ENCODE results near the gene KRT14.
A peak's percentile ranks its signal among the peaks of the same experiment; 100 is the strongest.
"Not testable (repeated sequence)": the region's sequence is repeated elsewhere in the genome, so short reads cannot be mapped to it uniquely, and the experiment has no call there.

Gene KRT14

DNA sequence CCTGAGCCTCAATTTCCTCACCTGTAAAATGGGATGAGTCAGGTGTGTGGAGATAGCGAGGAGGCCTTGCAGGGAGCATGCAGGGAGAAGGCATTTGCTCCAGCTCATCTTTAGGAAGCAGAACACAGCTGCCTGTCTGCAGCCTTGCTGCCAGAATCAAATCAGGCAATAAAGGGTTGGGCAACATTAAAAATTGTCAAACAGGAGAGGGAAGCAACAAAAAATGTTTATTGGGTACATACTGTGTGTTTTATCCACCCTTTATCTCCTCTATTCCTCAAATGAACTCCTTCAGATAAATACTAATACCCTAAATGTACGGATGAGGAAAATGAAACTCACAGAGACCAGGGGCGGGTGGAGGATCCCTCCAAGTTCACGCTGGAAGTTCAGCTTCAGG is 13.6 kb upstream of the KRT14 start:
- no peak for DNase-seq

DNA sequence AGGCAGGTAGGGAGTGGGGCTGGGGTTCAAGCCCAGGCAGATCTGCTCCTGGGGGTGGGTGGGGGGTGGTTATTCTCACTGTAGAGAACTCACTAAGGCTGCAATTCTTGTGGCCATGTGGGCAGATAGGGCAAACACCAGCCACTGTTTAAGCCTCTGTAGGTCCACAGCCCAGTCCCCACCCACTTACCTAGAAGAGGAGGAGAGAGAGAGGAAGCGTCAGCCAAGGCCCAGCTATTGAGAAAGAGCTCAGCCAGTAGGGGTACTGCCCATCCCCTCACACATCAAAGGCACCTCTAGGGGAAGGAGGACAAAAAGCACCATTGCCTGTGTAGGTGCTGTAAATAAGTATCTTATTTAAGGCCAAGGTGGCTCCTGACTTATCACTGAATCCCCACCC is 13.0 kb upstream of the KRT14 start:
- no peak for DNase-seq

DNA sequence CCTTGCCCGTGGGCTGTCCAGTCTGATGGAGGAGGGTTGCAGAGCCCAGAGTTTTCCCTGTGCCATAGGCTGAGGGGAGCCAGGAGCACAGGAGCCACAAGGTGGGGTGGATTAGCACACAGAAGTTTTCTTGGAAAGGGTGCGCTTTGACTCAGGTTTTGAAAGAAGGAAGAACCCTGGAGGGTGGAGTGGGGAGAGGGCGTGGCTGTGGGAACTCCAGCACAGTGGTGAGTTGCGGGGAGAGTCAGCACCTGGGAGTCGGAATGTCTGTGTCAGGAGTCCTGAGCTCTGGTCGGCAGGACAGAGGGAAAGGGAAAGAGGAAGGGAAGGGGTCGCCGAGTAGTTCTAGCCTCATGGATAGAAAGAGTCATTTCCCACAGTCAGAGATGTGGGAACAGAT is 8.9 kb upstream of the KRT14 start:
- no peak for DNase-seq

DNA sequence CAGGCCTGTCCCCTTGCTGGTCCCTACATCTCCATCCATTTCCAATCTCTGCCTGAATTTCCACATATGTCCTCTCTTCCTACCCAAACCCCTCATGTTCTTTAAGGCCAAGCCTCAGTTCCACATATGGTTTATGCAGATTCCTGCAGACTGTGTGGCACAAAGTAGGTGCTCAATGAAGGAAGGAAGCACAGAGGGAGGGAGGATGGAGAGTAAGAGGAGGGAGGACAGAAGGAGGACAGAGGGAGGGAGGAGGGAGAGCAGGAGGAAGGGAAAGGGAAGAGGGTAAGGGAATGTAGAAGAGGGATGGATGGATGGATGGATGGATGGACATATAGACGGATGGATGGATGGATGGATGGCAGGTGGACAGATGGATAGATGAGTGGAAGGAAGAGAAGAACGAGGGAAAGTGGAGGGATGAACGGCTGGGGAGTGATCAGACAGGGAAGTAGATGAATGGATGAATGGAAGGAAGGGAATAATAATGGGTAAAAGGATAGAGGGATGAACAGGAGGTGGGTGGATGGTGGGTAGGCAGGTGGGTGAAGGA is 7.7 kb upstream of the KRT14 start:
- no peak for DNase-seq

DNA sequence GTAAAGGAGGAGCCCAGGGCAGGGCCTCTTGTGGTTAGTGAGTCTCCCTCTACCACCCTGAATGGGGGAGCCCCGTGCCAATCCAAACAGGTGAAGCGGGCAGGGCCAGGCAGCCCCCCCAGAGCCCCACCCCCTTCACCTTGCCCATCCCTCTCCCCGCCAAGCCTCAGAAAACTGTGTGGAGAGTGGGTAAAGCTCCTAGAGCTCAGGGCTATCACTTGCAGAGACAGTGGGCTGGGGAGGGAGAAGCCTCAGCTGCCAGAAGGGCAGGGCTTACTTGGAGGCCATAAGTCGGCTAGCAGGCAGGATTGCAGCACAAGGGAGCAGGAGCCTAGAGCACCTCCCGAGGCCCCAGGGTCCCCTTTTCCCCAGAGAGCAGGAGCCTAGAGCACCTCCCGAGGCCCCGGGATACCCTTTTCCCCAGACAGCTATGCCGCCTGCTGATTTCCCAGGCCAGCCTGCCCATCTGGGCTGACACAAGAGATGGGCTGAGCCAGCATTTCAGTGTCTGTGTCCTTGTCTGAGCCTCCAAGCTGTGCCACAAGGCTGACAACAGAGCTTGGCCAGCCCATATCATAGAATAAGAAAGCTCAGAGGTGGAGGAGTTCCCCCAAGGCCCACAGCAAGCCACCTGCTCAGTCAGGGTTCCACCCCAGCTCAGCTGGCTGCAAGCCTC is 6.7 kb upstream of the KRT14 start:
- DNase-seq, result no peak

DNA sequence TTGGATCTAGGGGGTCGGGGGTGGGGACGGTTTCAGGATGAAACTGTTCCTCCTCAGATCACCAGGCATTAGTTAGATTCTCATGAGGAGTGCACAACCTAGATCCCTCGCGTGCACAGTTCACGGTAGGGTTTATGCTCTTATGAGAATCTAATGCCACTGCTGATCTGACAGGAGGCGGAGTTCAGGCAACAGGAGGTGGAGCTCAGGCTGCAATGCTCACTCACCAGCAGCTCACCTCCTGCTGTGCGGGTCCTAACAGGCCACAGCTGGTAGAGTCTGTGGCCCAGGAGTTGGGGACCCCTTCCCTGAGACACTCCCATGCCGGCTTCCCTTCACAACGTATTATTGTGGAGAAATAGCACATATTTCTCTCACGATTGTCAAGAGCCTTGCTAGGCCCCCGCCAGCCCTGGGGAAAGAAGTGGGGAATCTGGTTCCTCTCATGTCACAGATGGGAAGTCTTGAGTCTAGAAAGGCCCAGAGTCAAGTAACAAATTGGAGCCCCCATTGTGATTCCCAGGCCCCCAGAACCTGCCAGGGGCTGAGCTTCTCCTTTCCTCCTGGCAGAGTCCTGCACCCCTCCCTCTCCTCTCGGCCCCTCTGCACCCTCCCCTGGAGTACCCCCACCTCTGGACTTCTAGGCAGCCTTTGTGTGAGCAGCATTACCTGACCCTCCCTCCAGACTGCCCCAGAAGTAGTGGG is 6.1 kb upstream of the KRT14 start:
- DNase-seq, result no peak

DNA sequence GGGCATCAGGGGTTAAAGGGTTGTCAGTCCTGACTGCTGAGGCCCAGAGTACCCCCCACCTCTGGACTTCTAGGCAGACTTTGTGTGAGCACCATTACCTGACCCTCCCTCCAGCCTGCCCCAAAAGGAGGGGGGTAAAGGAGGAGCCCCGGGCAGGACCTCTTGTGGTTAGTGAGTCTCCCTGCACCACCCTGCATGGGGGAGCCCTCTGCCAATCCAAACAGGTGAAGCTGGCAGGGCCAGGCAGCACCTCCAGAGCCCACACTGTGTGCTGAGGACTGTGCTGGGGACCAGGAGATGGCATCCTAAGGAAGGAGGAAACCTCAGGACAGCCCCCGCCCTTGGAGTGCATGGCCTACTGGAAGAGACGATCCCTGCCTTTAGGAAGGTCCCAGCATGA is 2.6 kb upstream of the KRT14 start:
- DNase-seq, result no peak

DNA sequence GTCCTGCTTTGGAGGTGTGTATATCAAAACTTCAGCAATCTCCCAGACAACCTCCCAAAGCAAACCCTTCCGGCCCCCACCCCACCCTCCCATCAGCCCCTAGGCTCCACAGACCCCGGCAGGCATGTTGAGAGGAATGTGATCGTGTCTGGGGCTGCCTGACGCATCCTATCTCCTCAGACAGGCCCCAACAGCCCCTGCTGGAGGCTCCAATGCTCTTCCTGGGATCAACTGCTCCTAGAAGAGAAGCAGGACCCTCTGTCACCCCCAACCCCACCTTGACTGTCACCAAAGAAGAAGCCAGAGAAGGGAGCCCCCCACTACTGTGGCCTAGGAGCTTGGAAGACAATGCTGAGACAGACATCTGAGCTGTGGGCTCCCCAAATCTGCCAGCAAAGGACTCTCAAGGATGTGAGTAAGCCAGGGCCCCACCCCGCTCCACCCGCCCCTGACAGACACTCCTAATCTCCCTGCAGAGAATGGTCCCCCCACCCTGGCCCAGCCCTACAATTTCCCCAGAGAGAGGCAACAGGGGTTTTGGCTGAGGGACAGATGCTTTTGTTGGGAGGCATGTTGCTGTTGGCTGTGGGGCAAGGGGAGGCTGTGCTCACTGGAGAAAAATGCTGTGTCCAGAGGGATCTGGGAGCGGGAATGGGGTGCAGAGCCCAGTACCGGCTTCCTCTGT is 1.6 kb upstream of the KRT14 start:
- no peak for DNase-seq

DNA sequence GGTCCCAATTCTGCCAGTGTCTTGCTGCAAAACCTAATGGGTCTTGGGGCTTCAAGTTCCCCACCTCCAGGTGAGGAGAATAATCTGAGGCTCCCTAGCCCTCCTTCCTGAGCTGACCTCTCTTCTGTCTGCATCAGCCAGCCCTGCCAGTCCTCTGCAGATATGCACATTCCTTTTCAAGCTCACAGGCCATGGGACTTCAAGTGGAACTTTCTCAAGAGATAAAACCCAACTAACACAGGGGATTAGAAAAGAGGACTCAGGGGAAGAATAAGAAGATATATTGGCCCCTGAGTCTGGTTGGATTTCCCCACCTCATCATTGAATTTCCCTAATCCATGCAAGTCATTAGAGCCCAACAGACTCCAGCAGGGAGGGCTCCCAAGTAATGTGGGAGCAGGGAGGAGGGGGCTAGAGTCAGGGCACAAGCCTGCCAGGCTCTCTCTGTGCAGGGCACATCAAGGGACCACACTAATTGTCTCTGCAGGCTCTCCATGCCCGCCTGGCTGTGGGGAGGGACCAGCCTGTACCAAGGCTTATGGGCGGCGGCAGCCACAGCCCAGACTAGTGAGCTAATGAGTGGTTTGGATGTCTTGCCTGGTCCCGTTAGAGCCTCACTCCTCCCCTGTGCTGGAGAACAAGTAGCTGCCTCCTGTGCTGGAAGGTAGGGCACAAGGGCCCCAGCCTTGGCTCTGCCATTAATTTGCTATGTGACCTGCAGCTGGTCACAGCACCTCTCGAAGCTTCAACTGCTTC is 1.2 kb downstream of the KRT14 start:
- no peak for DNase-seq

DNA sequence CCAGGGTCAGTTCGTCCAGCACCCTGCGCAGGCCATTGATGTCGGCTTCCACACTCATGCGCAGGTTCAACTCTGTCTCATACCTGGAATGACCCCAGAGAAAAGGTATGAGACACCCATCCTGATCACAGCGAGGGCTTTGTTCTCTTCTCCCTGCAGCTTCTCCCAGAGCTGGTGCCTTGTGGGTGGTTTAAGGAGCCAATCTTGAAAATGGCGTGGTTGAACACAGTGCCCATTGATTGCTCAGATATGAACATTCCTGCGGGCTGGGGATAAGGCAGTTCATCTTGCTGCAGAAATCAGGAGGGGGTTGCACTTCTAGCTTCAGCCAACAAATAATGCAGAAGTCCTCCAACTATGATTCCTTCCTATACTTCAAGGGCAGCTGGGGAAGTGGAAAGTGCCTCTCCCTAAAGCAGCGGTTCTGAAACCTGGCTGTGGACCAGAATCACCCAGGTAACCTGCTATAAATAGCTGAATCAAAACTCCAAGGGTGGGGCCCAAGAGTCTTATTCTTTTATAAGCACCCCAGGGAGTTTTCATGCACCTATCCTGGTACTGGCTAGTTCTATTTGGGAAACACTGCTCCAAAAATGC is 2.3 kb downstream of the KRT14 start:
- DNase-seq, result not testable (repeated sequence)

DNA sequence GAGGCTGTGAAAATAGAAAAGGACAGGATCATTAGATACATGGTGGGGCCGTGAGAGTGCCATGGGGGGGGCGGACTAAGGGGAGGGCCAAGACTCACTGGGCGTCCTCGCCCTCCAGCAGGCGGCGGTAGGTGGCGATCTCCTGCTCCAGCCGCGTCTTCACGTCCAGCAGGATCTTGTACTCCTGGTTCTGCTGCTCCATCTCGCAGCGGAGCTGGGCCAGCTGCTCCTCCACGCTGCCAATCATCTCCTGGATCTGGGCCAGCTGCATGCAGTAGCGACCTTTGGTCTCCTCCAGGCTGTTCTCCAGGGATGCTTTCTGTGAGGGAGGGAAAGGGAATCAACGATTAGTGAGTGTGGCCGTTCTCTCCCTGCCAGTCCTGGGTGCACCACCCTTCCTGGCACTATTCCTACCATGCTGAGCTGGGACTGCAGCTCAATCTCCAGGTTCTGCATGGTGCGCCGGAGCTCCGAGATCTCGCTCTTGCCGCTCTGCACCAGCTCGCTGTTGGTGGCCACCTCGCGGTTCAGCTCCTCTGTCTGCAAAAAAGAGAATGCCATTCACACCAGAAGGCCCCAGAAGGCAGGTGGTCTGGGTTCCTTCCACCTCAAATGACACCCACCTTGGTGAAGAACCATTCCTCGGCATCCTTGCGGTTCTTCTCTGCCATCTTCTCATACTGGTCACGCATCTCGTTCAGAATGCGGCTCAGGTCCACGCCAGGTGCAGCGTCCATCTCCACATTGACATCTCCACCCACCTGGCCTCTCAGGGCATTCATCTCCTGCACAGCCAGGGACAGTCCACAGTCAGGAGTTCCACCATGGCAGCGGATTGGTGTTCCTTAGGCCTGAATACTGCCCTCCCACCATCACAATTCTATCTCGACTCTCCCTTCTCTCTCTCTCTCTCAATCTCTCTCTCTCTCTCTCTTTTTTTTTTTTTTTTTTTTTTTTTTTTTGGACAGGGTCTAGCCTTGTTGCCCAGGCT is 3.3 kb downstream of the KRT14 start:
- no peak for DNase-seq

DNA sequence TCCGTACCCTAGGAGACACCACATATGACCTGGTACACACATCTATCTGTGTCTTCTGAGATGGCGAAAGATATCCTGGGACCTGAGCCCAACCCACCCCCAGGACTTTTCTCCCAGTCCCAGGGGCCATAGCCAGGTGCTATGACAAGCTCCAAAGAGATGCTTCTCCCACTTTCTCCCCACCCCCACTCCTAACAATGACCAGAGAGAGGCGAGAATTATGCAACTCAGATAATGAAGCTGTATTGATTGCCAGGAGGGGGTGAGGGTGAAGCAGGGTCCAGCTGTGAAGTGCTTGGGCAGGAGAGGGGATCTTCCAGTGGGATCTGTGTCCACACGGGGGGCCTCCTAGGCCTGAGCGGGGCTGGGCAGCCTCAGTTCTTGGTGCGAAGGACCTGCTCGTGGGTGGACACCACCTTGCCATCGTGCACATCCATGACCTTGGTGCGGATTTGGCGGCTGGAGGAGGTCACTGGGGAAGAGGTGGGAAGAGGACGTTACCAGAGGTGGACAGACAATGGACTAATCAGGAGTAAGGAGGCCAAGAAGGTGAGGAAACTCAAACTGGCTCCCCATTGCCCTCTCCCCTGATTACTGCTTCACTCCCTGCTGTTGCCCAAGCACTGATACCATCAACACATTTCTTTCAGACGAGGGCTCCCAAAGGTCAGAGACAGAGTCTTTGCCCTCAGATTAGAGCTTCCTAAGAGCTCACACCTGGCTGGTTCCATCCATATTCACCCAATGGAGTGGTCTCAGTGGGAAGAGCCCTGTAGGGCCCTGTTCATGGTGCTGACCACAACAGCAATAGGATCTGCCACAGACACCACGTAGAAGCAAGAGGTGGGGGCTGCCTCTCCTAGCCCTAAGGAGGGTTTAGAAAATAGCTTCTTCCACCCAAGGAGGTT is 4.4 kb downstream of the KRT14 start:
- DNase-seq, result not testable (repeated sequence)

DNA sequence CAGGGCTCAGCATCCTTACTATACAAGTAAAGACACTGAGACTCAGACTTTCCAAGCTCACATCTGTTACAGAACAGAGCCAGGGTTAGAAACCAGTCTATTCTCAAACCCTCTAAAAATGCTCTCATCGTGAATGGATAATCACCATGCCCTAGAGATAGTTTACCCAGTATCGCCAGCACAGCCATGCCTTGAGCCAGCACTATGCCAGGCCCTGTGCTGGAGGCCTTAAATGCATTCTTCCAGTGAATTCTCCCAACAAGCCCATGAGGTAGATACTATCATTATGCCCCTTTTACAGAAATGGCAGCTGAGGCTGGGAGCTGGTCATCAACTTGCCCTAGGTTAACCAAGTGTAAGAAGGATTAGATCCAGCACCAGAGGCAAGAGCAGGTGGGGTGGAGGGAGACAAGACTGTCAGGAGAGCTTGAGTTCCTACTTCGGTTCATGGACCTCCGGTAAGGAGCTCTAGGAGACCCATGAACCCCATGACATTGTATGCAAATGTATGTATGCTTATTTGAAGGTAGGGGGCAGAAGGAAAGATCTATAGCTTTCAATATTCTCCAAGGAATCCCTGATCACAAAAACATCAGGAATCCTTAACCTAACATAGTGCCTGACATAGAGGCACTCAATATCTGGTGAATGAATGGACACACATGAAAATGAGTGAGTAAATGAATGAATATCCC is 5.2 kb downstream of the KRT14 start:
- no peak for DNase-seq

DNA sequence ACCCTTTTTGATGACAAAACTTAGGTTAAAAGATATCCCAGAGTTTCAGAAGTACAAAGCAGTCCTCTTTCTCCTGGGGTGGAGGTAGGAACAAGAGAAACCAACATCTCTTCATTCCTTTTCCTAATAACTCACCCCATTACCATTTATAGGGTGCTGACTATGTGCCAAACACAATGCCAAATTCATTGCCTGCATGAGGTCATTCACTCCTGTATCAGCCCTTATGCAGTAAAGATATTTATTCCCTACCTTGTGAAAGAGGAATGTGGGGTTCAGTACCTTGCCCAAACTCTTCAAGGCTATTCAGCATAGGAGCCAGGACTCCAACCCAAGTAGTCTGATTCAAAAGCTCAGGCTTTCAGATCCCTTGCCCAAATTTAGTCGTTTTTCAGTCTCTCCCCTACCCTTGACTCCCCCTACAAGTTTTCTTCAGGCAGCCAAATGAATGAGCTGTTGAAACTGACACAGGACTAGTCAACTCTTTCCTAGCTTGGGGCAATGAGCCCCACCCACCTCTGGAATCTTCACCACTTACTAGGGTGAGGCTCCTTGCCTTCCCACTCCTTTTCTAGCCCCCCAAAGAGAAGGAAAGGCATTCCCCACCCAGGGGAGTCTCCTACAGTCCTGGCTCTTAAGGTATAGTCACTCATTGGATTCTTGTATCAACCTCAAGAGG is 5.9 kb downstream of the KRT14 start:
- DNase-seq, result no peak

DNA sequence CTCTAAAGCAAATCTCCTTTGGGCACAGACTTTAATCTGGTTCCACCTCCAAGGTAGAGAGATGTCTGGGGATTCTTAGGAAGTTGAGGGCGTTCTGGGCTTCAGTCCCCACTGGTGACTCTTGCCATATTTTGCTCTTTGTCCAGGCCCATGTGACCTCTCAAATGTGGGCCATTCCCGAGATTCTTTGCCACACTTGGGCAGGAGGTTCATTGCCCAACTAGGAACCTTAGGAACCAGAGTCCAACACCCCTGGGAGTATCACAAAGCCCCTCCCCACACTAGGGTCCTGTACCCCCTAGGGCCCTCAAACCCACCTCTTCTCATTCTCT is 6.5 kb downstream of the KRT14 start:
- DNase-seq, result no peak

DNA sequence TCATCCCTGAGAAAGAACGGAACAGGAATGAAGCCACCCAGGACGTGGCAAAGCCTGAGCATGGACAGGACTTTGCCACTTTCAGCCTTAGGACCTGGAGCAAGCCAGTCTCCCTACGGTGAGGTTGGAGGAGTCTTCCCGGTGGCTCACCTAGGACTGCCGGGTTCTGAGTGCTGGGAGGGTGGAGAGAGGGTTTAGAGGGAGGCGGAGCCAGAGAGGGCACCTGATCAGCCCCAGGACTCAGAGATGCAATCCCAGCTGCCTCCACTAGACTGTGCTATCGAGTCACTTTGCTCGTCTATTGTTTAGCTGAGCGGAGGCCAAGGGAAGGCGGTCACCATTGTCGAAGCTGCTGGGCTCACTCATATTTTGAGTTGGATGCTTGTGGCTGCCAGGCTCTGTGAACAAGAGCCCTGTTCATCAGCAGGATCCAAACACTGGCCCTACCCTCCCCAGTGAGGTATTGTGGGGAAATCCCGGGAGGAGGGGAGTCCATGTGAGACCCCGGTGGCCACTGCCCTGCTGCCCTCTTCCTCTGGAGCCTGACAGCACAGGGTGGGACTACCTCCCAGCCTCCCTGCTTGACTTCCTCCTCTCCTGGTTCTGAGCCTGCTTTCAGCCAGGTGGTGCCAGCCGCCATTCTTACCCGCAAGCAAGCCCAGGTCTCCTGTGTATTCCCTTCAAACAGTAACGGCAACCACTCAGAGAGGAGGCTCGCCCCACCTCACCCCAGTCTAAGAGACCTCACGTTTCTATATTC is 7.0 kb downstream of the KRT14 start:
- peak; percentile 40 for DNase-seq

DNA sequence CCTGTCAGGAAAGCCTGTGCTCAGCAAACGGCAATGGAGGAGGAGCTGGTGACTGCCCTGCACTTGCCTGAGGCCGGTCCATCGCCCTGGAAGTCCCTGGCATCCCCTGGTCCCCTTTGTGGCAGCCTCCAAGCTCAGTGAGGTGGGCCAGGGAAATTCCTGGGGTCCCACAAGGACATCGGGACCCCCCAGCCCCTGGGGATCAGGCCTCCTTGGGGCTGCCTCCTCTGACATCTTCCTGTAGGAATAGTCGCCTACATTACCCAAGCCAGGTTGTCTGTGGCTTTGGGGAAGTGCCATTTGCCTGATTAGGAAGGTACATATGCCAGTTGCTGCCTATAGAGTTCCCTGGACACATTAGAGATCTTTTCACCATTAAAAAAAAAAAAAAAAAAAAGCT is 7.7 kb downstream of the KRT14 start:
- no peak for DNase-seq

DNA sequence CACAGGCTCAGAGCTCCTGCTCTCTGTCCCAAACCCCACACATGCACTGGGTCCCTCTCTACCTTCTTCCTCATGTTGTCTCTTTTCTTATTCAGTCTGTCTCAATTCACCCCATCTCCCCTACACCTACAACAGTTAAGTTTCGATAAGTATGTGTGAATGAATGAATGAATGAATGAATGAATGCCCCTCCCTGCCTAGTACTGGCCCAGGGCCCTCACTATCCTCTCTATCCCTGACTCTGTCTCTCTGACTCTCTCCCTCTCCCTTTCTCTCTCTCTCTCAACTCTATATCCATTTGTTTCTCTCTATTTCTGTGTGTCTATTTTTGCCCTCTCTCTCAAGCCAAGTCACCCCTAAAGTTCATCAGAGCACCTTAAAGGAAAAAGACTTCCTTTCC is 8.2 kb downstream of the KRT14 start:
- no peak for DNase-seq

DNA sequence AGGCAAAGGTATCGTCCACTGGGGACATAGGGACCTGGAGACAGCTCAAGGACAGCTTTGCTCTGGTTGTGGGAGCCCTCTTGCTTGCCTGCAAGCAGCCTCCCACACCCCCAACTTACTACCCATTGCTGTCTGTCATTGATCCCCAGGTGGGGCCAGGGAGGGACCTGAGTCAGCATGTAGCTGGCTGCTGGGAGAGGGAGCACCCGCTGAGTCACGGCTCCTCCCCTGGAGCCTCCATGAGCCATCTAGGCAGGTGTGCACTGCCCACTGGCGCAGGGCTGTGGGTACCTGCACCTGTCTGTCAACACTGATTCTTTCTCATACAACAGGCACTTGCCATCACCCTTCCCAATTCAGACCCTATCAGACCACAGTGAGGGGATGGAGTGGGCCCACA is 10.0 kb downstream of the KRT14 start:
- not testable (repeated sequence) for DNase-seq
